Nephron (organoid): ENCODE data around the gene MET.
"Not testable (repeated sequence)": the region's sequence is repeated elsewhere in the genome, so short reads cannot be mapped to it uniquely, and the experiment has no call there.

Experiments
- H3K27ac Mint-ChIP-seq, 3 experiments: 2 replicates each; pipeline ENCODE4 v1.8.0; 2020; ENCODE audit warnings: mixed read lengths in 3 of 3, mild to moderate bottlenecking in 2 of 3, moderate library complexity in 1 of 3
- H3K27me3 Mint-ChIP-seq: 2 replicates; pipeline ENCODE4 v1.8.0; 2021; ENCODE audit warnings: low read depth, mild to moderate bottlenecking, moderate library complexity, mixed read lengths
- H3K36me3 Mint-ChIP-seq: 2 replicates; pipeline ENCODE4 v1.8.0; 2020; ENCODE audit warnings: low read depth, mixed read lengths
- H3K4me1 Mint-ChIP-seq: 2 replicates; pipeline ENCODE4 v1.8.0; 2020; ENCODE audit warnings: mixed read lengths
- H3K4me3 Mint-ChIP-seq, 3 experiments: 2 replicates each; pipeline ENCODE4 v1.8.0; 2020; ENCODE audit warnings: mild to moderate bottlenecking in 3 of 3, mixed read lengths in 3 of 3, moderate library complexity in 2 of 3
- H3K9me3 Mint-ChIP-seq: 2 replicates; pipeline ENCODE4 v1.8.0; 2020; ENCODE audit warnings: mixed read lengths
- TF ChIP-seq, protein P1 (sequence below), 3 experiments: fragments of 200-600 bp; sonication (generic); IDR thresholded peaks; one replicate each; pipeline ENCODE4 v1.5.0; 2021; ENCODE audit warnings: antibody characterized with exemption in 3 of 3; ENCODE audit not compliant: unreplicated experiment in 3 of 3

The MET gene

DNA sequence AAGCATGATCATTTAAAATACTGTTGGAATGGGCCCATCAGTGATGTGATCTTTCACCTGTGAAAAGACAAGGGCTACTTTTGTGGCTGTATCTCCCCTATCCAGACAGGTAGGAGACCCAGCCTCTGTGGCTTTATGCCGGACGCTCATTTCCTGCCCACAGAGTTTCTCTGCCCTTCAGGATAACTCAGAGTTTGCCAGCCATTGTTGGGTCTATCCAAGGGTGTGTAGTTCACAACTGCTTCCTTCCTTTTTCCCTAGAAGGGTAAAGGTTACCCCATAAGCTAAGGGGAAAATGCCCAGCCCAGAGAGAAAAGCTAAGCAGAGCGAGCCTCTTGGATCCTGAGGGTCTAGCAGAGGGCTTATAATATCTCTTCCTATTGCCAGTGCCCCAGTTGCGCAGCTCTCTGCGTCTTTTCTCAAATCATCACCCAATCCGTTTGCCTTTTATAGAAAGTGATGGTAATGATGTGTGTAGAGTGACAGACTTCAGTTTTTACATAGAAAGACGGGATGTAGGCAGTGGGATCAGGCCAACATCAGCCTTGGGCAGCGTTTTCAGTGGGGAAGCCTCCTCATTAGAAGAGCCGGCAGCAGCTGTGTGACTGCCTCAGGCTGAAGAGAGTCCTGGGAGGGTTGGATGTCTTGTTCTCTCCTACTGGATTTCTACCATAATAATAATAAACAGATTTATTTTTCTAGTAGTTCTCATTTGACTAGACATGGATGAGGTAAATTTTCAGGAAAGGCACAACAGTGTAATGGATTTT lies 80.5 kb downstream of the MET start:
- TF ChIP-seq, protein P1, sequence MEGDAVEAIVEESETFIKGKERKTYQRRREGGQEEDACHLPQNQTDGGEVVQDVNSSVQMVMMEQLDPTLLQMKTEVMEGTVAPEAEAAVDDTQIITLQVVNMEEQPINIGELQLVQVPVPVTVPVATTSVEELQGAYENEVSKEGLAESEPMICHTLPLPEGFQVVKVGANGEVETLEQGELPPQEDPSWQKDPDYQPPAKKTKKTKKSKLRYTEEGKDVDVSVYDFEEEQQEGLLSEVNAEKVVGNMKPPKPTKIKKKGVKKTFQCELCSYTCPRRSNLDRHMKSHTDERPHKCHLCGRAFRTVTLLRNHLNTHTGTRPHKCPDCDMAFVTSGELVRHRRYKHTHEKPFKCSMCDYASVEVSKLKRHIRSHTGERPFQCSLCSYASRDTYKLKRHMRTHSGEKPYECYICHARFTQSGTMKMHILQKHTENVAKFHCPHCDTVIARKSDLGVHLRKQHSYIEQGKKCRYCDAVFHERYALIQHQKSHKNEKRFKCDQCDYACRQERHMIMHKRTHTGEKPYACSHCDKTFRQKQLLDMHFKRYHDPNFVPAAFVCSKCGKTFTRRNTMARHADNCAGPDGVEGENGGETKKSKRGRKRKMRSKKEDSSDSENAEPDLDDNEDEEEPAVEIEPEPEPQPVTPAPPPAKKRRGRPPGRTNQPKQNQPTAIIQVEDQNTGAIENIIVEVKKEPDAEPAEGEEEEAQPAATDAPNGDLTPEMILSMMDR (IDR thresholded peaks at IDR 0.05; ENCODE audit: unreplicated experiment in 3 of 3): no peak
- no peak overlapping the region for H3K4me3 Mint-ChIP-seq
- H3K27me3 Mint-ChIP-seq: no peaks in the 10 kb centered on the region
- H3K27ac Mint-ChIP-seq: no peak overlapping the region
- no peaks in the 10 kb centered on the region for H3K4me1 Mint-ChIP-seq
- peaks cover 27% of the 10 kb centered on the region for H3K9me3 Mint-ChIP-seq
- peaks cover 28% of the 10 kb centered on the region for H3K36me3 Mint-ChIP-seq

DNA sequence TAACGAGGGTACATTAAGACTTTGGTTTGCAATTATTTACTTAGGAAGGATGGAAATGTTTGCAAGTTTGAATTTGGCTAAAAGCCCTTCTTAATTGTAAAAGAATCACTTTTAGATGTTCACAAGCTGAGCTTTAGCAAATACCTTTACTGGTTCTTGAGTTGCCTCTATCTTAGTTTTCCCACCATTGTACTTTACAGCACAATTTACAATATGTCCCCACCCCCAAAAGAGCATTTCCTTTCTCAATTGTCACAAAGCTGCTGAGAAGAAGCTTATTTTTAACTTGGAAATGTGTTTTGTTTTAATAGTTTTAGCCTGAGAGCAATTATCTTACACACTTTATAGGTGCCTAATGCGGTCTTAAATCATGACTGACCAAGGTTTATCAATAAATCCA lies 81.1 kb downstream of the MET start:
- Mint-ChIP-seq H3K4me3 (no peak overlapping the region), H3K27me3 (no peaks in the 10 kb centered on the region), H3K4me1 (no peaks in the 10 kb centered on the region), H3K36me3 (peaks cover 24% of the 10 kb centered on the region), H3K27ac (no peak overlapping the region), H3K9me3 (peaks cover 22% of the 10 kb centered on the region)
- TF ChIP-seq, protein P1 (IDR thresholded peaks at IDR 0.05; ENCODE audit: unreplicated experiment in 3 of 3): no peak

DNA sequence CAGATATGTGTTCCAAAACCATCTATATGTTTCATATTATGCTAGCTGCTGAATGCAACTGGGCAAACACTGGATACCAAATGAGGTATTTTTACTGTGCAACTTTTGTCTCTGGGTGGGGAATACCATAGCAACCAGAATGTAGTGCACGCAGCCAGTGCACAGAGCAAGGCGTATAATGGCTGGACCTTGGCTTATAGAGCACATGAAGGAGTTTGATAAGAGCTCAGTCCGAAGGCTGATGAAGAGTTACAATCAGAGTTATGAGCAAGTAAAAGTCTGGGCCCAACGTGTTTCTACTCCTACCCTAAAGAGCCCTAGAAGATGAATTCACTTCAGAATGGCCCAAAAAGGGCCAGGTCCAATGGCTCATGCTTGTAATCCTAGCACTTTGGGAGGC lies 82.2 kb downstream of the MET start:
- Mint-ChIP-seq H3K9me3 (peaks cover 12% of the 10 kb centered on the region), H3K4me1 (no peaks in the 10 kb centered on the region), H3K27ac (no peak overlapping the region), H3K36me3 (peaks cover 18% of the 10 kb centered on the region), H3K27me3 (no peaks in the 10 kb centered on the region), H3K4me3 (no peak overlapping the region)
- TF ChIP-seq, protein P1 (IDR thresholded peaks at IDR 0.05; ENCODE audit: unreplicated experiment in 3 of 3): no peak

DNA sequence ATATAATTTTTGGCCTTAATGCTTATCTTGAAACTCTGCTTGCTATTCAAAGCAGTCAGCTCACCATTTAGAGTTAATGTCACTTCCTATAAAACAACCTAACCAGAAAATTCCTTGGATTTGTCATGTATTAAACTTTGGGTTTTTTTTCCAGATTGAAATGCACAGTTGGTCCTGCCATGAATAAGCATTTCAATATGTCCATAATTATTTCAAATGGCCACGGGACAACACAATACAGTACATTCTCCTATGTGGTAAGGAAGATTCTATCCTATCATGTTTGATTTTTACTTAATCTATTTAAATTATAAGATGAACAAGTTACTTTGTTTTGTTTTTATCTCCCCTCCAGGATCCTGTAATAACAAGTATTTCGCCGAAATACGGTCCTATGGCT lies 85.3 kb downstream of the MET start:
- TF ChIP-seq, protein P1 (IDR thresholded peaks at IDR 0.05; ENCODE audit: unreplicated experiment in 3 of 3): no peak
- H3K36me3 Mint-ChIP-seq: peaks cover 8% of the 10 kb centered on the region
- no peak overlapping the region for H3K27ac Mint-ChIP-seq
- H3K9me3 Mint-ChIP-seq: no peaks in the 10 kb centered on the region
- no peaks in the 10 kb centered on the region for H3K27me3 Mint-ChIP-seq
- H3K4me1 Mint-ChIP-seq: no peaks in the 10 kb centered on the region
- no peak overlapping the region for H3K4me3 Mint-ChIP-seq

DNA sequence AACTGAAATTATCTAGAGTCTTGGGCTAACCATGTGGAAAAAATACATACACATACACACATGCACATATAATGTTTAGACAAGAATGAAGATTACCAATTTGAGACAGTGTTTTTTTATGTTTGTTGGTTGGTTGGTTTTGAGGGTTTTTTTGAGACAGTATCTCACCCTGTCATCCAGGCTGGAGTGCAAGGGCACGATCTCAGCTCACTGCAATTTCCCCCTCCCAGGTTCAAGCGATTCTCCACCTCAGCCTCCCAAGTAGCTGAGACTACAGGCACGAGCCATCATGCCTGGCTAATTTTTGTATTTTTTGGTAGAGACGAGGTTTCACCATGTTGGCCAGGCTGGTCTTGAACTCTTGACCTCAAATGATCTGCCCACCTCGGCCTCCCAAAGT lies 87.6 kb downstream of the MET start:
- not testable (repeated sequence) for H3K27ac Mint-ChIP-seq, H3K27me3 Mint-ChIP-seq, H3K4me3 Mint-ChIP-seq, H3K9me3 Mint-ChIP-seq, H3K36me3 Mint-ChIP-seq
- peaks cover 10% of the 10 kb centered on the region for H3K4me1 Mint-ChIP-seq

DNA sequence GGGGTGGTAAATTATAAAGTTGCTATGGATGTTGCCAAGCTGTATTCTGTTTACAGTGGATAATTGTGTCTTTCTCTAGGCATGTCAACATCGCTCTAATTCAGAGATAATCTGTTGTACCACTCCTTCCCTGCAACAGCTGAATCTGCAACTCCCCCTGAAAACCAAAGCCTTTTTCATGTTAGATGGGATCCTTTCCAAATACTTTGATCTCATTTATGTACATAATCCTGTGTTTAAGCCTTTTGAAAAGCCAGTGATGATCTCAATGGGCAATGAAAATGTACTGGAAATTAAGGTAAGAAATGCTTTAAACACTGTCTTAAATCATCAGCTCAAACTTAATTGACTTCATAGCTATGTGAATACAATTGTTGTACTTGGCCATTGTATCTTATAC lies 91.0 kb downstream of the MET start:
- no peaks in the 10 kb centered on the region for H3K9me3 Mint-ChIP-seq
- H3K4me3 Mint-ChIP-seq: no peak overlapping the region
- peak overlapping the region in 1 of 3 experiments; percentile 32 for H3K27ac Mint-ChIP-seq
- H3K27me3 Mint-ChIP-seq: no peaks in the 10 kb centered on the region
- H3K36me3 Mint-ChIP-seq: peaks cover 11% of the 10 kb centered on the region
- peaks cover 10% of the 10 kb centered on the region for H3K4me1 Mint-ChIP-seq
- TF ChIP-seq, protein P1 (IDR thresholded peaks at IDR 0.05; ENCODE audit: unreplicated experiment in 3 of 3): no peak
